HG03460 (cell line): ENCODE data around the gene THAP12.

Experiments used
- ATAC-seq: cut with Tn5 transposase; IDR thresholded peaks from one replicate; pipeline ENCODE4 v1.9.1; 2021; ENCODE audit not compliant: unreplicated experiment

The THAP12 gene

DNA sequence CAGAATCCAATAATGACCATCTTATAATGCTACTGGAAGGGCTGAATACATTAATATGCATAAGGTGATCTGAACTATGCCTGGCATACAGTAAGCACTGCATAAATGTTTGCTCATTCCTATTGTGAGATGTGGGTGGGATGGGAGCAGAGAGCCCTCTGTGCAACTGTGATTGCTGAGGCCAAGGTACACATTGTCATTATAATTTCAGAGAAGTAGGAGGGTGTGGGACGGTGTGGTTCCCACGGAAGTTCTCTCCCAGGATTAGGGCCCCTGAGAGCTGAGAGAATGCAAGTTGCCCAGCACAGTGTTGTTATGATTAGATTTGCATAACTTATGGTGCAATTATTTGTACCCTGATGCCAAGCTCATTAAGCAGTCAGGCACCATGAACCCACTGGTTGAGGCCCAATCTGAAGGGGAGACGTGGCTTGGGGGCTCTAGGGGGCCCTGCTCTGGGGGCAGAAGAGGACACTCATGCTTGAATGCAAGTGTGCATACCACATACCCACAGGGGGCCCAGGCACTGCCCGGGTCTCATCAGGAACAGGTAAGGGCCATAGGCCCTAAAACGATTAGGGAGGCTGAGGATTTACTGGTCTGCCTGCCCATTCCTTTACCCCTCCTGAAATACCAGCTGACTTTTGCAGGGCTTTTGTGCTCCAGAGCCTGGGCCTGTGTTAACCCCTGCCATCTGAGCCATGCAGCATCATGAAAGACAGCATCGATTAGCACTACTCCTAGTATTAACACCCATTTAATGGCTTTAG lies 72.8 kb downstream of the THAP12 start:
- ATAC-seq: no peak

DNA sequence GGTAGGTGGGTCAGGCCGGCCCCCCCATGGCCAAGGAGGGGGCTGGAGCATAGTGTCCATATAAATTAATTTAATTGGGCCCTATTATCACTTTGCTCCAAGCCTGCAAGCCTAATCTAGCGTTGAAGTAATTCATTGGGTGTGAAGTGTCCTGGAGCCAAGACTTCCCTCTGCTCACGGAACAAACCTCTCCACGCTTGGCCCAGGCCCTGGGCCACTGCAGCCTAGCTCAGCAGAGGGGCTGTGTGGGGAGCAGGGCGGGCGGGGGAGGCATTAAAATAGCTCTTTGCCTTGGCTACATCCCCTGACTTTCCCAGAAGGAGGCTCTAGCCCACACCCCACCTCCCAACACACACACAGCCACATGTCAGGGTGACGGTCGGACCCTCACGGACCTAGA lies 73.5 kb downstream of the THAP12 start:
- no peak for ATAC-seq

DNA sequence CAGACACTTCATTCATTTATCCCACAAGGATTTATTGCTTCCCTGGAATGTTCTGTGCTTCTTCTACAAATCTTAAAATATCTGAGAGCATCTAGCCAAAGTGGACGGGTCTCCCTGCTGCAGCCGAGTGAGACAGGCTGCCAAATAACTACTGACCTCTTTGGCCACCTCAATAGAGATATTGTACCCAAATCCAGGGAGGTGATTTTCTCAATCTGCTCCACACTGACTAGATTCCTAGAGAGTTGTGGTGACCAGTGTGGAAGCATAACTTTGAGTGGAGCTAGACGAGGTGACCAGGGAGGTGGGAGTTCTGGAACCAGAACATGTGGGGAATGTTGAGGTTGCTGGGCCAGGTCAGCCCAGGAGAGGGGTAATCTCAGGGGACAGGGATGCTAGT lies 77.5 kb downstream of the THAP12 start:
- no peak for ATAC-seq

DNA sequence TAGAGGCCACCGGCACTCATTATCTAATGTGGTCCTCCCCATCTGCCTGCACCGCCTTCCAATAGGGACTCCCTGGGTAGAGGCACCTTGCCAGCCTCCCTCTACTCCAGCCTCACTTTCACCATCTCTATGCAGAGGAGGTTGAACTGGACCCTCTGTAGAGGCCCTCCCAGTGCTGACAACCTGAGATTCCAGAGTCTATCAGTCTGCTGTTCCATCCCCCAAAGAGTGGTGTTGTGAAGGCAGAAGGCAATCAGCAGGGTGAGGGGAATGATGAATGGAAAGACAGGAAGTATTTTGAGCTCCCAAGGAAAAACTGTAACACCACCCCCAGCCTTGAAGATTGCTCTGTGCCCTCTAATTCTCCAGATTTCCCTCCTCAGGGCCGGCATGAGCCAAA lies 77.9 kb downstream of the THAP12 start:
- ATAC-seq: no peak
